ENCODE measurements around the gene TTC5.

DNA sequence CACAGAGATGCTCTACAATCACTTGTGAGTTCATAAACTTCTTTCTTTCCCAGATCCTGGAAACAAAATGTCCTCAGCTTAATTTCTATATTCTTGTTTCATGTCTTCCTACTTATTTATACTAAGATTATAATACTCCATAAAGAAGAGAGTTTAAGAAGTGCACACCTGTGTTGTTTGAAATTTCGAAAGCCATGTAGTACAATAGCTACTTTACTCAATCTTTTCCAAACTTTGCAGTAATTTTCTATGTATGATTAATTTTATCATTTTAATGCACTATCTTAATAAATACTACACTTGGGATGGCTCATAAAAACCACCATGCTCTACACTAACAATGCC is 300 bp upstream of the TTC5 start:
- TF ChIP-seq, protein P1, sequence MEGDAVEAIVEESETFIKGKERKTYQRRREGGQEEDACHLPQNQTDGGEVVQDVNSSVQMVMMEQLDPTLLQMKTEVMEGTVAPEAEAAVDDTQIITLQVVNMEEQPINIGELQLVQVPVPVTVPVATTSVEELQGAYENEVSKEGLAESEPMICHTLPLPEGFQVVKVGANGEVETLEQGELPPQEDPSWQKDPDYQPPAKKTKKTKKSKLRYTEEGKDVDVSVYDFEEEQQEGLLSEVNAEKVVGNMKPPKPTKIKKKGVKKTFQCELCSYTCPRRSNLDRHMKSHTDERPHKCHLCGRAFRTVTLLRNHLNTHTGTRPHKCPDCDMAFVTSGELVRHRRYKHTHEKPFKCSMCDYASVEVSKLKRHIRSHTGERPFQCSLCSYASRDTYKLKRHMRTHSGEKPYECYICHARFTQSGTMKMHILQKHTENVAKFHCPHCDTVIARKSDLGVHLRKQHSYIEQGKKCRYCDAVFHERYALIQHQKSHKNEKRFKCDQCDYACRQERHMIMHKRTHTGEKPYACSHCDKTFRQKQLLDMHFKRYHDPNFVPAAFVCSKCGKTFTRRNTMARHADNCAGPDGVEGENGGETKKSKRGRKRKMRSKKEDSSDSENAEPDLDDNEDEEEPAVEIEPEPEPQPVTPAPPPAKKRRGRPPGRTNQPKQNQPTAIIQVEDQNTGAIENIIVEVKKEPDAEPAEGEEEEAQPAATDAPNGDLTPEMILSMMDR (conservative IDR thresholded peaks at IDR 0.05; ENCODE audit: low read length), result no peak
- no peak for TF ChIP-seq EZH2phosphoT487 (IDR thresholded peaks at IDR 0.05; ENCODE audit: borderline replicate concordance)

Measured in Loucy (cell line).